NCI-H69 (cell line): ENCODE data around the gene ROR2.

Experiments
- DNase-seq: peaks from one replicate; lab custom pipeline; 2025; lab: John Stamatoyannopoulos, UW

The ROR2 gene

GRCh38 chr9:91900797-91901177 is 49.2 kb downstream of the ROR2 start:
- DNase-seq, result no peak

GRCh38 chr9:91900055-91900796 is 49.8 kb downstream of the ROR2 start:
- DNase-seq, result no peak

- DNase-seq, result no peak
These were observed 50.4 kb downstream of the ROR2 start for GRCh38 chr9:91899594-91899993.

DNA sequence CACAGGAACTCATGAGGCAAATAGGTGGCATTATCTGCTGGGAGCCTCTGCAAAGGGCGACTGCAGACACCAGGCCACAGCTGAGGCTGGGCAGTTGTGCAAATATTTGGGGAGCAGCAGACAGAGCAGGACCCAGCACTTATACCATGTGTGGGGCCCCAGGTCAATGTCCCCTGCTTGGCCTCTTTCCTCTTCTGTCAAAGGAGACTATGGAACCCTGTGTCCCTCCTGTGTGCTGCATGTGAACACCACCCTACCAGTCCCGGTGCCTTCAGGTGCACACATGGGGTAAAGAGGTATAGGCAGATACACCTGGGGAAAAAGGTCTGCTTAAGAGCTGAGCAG is 50.8 kb downstream of the ROR2 start:
- no peak for DNase-seq

GRCh38 chr9:91898451-91899218 is 51.4 kb downstream of the ROR2 start:
- DNase-seq, result peak; percentile 98

- DNase-seq, result no peak
These were observed 52.8 kb downstream of the ROR2 start for GRCh38 chr9:91897201-91897600.

DNA sequence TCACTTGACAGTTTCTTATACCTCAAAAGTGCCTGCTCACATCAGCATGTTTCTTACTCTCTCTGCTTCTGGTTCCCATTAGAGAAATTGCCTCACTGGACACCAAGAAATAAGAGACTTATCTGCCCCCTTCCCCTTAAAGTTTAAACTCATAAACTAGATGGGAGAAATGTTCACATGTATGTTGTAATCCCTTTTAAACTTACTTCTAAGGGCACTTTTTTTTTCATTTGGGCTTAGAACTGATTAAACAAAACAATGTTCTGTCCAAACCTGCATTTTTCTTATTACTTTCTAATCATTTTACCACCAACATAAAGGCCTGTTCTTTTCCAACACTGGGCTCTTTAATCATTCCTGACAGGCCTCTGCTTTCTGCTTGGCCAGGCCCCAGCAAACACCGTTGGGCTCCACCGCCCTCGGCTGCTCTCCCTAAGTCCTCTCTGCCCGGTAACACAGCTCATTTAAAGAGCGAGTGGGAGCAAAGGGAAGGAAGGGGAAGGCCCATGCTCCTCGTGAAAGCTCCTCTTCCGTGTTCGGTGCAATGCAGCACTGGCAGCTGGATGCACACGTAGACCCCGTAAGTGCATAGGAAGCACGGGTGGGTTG is 53.4 kb downstream of the ROR2 start:
- DNase-seq, result peak; percentile 82

DNA sequence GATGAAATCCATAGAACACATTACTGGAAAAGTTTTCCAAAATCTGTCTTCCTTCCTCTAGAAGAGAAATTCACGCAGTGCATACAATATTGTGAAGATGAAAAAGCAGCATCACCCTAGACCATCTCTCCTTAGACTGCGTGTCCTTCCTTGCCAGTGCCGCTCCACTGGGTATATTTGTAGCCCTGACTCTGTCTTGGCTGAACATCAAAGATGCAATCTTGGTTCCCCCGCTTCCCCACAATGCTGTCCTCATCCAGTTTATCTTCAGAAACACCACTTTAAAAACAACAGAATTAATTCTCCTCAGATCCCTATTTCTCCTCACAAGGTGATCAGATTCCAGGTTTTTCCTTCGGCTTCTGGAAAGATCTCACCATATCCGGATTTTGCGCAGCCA is 53.9 kb downstream of the ROR2 start:
- DNase-seq, result no peak

DNA sequence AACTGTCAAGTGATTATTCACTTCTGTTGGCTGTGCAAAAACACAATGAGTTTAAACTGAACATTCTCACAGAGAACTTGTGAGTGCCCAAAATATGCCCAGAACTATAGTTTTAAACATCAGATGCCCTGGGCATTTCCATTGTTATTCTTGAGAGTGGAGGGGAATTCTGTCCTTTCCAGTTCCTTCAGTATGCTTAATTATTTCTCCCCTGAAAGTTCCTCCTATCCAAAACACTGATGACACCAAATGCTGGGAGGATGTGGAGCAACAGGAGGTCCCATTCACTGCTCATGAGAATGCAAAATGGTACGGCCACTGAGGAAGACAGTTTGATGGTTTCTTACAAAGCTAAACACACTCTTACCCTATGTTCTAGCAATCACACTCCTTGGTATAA is 55.5 kb downstream of the ROR2 start:
- DNase-seq, result no peak

DNA sequence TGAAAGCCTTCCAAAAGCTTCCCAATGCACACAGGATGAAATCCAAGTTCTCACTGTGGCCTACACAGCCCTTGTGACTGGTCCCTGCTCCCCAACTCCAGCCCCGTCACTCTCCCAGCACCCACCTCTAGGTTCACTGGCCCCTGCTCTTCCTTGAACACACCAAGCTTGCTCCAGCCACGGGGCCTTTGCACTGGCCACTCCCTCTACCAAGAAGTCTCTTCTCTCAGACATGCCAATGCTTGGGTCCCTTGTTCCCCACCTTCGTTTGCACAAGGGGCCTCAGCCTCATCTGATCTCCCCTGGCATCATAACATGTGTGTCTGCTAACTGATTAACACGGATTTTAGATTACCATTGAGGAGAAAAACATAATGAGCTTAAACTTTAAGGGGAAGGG is 56.0 kb downstream of the ROR2 start:
- DNase-seq, result no peak

DNA sequence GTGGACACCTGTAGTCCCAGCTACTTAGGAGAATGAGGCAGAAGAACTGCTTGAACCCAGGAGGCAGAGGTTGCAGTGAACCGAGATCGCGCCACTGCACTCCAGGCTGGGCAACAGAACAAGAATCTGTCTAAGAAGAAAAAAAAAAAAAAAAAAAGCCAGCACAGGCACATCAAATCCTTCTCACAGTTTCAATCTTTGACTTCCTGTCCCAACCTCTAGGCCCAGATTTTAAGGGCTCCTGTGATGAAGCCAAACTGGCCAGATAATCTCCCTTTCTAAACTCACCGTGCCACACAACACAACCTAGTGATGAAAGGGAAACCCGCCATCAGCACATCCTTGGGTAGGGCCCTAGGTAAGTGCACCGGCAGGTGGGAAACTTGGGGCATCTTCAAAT is 58.1 kb downstream of the ROR2 start:
- no peak for DNase-seq

DNA sequence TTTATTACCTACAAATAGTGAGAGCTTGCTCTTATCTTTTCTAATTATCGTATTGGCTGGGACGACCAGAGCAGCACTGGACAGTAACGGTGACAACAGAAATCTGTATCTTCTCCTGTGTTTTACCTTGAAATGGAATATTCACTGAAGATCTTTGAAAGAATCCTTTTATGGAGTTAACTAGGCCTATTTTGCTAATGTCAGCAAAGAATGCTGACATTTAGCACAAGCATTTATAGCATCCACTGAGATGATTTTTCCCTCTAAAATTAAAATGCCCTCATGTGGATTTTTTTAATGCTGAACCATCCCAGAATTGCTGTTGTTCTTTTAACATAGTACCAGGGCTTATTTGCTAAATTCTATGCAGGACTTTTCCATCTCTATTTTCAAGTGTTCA is 59.4 kb downstream of the ROR2 start:
- no peak for DNase-seq

GRCh38 chr9:91889161-91889911 is 60.7 kb downstream of the ROR2 start:
- DNase-seq, result no peak

GRCh38 chr9:91886414-91887076 is 63.5 kb downstream of the ROR2 start:
- peak; percentile 38 for DNase-seq

DNA sequence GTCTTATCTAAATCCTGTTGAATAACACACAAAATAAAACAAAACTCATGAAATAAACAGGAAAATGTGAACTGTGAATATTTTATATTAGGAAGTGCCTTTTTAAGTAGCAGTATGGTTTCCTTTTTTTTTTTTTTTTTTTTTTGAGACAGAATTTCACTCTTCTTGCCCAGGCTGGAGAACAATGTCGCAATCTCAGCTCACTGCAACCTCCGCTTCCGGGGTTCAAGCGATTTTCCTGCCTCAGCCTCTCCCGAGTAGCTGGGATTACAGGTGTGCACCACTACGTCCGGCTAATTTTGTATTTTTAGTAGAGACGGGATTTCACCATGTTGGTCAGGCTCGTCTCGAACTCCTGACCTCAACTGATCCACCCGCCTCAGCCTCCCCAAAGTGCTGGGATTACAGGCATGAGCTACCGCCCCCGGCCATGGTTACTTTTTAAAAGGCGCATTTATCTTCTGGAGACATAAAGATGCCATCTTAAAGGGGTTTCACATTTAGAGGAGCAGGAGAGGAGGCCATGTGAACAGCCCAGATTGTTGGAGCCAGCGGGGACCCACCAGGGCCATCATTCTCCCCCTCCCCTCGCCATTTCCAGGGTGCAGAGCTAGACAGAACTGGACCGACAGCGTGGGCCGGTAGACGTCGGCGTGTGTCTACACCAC is 64.1 kb downstream of the ROR2 start:
- DNase-seq, result no peak

- DNase-seq, result no peak
These were observed 65.0 kb downstream of the ROR2 start for GRCh38 chr9:91884696-91885687.

DNA sequence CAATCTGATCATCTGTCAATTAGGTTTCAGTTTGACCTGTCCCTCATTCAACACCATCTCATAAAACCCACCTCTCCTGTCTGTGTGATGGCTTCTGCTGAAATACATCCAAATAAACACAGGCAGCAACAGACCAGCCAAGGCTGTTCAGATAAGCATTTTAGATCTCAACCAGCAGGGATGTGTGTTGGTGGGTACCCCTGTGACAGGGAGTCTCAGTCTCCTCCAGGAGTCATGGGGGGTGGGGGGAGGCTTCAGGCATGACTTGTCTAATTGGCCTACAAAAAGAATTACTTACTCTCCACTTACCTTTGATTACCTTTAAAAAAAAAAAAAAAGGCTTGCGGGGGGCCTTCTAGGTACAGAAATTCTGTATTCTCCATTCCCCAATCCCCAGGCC is 65.9 kb downstream of the ROR2 start:
- no peak for DNase-seq

DNA sequence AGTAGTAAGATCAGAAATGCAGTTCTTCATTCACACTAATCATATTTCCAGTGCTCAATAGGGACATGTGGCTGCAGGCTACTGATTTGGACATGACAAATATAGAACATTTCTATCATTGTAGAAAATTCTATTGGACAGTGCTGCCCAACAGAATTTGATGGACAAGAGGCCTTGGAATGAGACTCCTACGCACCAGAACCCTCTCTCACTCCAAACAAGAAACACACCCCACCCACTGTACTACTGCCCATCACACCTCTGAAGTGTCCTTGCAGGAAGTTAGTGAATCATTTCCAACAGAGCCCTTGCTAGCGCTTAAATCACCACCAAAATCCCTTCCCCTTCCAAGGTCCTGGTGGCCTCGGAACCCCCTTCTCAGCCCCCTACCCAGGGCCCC is 66.5 kb downstream of the ROR2 start:
- no peak for DNase-seq

DNA sequence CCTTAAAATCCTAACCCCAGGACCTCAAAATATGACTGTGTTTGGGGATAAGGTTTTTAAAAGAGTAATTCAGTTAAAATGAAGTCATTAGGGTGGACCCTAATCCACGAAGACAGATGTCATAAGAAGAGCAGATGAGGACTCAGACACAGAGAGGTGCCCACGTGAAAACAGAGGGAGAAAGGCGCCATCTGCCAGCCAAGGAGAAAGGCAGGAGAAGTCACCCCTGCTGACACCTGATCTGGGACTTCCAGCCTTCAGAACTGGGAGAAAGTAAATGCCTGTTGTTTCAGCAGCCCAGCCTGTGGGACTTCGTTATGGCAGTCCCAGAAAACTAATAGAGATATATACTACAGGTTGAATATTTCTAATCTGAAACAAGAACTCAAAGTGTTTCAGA is 67.4 kb downstream of the ROR2 start:
- peak; percentile 69 for DNase-seq

DNA sequence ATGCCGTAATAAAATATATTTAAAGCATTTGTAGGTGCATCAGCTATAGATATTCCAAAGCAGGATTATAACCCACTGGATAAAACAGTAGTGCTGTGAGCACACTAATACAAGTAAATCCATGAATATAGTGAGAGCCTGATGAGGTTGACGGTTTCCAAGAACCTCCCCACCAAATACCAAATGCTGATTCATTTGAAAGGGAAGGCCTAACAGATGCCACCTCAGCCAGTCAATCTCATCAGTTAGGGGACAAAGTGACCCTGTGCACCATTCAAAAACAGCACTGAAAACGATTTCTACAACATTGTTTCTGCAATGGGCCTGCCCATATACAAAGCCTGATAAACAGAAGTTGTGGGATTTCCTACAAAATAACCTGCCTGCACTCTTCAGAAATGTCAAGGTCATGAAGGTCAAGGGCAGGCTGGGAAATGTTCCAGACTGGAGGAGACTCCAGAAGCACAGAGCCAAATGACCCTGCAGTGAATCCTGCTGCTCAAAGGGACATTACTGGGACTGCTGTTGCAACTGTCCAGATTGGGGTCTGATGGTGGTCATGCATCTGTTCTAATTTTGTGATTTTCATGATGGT is 69.6 kb downstream of the ROR2 start:
- DNase-seq, result no peak
